ENCODE measurements around the gene ARID1B. TPM values are rescaled to one million over a fixed set of nuclear protein-coding genes. Genes with fewer than 3 reads are reported as not detected.
A peak's percentile ranks its signal among the peaks of the same experiment; 100 is the strongest.

Gene ARID1B
- total RNA-seq, 1 donor from 2014 or later, result 79.1 TPM

- Mint-ChIP-seq H3K4me3 (no peak overlapping the region), H3K4me1 (ENCODE audit: low read depth) (peaks cover 67% of the 10 kb centered on the region), H3K27ac (no peak overlapping the region), H3K27me3 (ENCODE audit: insufficient read depth) (no peaks in the 10 kb centered on the region), H3K36me3 (ENCODE audit: low read depth) (peaks cover 4% of the 10 kb centered on the region), H3K9me3 (no peaks in the 10 kb centered on the region)
- intact Hi-C loops (cut with micrococcal nuclease), result loop anchor here (1.0 kb wide), 1 partner anchor 8 kb away; no protein-coding TSS in a partner anchor
- no peak for DNase-seq (ENCODE audit: low spot score)
Measured at GRCh38 chr6:156848123-156848522, 70.9 kb downstream of the ARID1B start.

GRCh38 chr6:156848533-156848932 is 71.4 kb downstream of the ARID1B start:
- intact Hi-C loops (cut with micrococcal nuclease), result loop anchor here (1.0 kb wide), 1 partner anchor 8 kb away; no protein-coding TSS in a partner anchor
- Mint-ChIP-seq H3K9me3 (no peaks in the 10 kb centered on the region), H3K27ac (no peak overlapping the region), H3K36me3 (ENCODE audit: low read depth) (peaks cover 4% of the 10 kb centered on the region), H3K27me3 (ENCODE audit: insufficient read depth) (no peaks in the 10 kb centered on the region), H3K4me1 (ENCODE audit: low read depth) (peaks cover 63% of the 10 kb centered on the region), H3K4me3 (no peak overlapping the region)
- DNase-seq (ENCODE audit: low spot score), result no peak

- Mint-ChIP-seq H3K9me3 (no peaks in the 10 kb centered on the region), H3K4me3 (no peak overlapping the region), H3K27me3 (ENCODE audit: insufficient read depth) (no peaks in the 10 kb centered on the region), H3K36me3 (ENCODE audit: low read depth) (peaks cover 3% of the 10 kb centered on the region), H3K4me1 (ENCODE audit: low read depth) (peaks cover 54% of the 10 kb centered on the region), H3K27ac (no peak overlapping the region)
- intact Hi-C loops (cut with micrococcal nuclease), result no loop called here
- no peak for DNase-seq (ENCODE audit: low spot score)
Measured at GRCh38 chr6:156849806-156850205, 72.6 kb downstream of the ARID1B start.

GRCh38 chr6:156850353-156850752 is 73.2 kb downstream of the ARID1B start:
- no peaks in the 10 kb centered on the region for H3K27me3 Mint-ChIP-seq (ENCODE audit: insufficient read depth)

GRCh38 chr6:156851454-156851921 is 74.3 kb downstream of the ARID1B start:
- DNase-seq (ENCODE audit: low spot score), result no peak
- Mint-ChIP-seq H3K27me3 (ENCODE audit: insufficient read depth) (no peaks in the 10 kb centered on the region), H3K27ac (no peak overlapping the region), H3K4me3 (no peak overlapping the region), H3K36me3 (ENCODE audit: low read depth) (peaks cover 1% of the 10 kb centered on the region), H3K4me1 (ENCODE audit: low read depth) (peaks cover 53% of the 10 kb centered on the region), H3K9me3 (no peaks in the 10 kb centered on the region)
- intact Hi-C loops (cut with micrococcal nuclease), result no loop called here

More at GRCh38 chr6:156850353-156850752, 73.2 kb downstream of the ARID1B start:
- Mint-ChIP-seq H3K4me1 (ENCODE audit: low read depth) (peaks cover 52% of the 10 kb centered on the region), H3K9me3 (no peaks in the 10 kb centered on the region), H3K27ac (no peak overlapping the region), H3K4me3 (no peak overlapping the region), H3K36me3 (ENCODE audit: low read depth) (peaks cover 3% of the 10 kb centered on the region)
- intact Hi-C loops (cut with micrococcal nuclease), result no loop called here
- DNase-seq (ENCODE audit: low spot score), result no peak

GRCh38 chr6:156852147-156852857 is 75.1 kb downstream of the ARID1B start:
- peaks cover 2% of the 10 kb centered on the region for H3K36me3 Mint-ChIP-seq (ENCODE audit: low read depth)
- DNase-seq (ENCODE audit: low spot score), result no peak
- no peaks in the 10 kb centered on the region for H3K27me3 Mint-ChIP-seq (ENCODE audit: insufficient read depth)
- H3K27ac Mint-ChIP-seq, result no peak overlapping the region
- no peak overlapping the region for H3K4me3 Mint-ChIP-seq
- peaks cover 53% of the 10 kb centered on the region for H3K4me1 Mint-ChIP-seq (ENCODE audit: low read depth)
- H3K9me3 Mint-ChIP-seq, result no peaks in the 10 kb centered on the region
- intact Hi-C loops (cut with micrococcal nuclease), result no loop called here

GRCh38 chr6:156852858-156853216 is 75.7 kb downstream of the ARID1B start:
- DNase-seq (ENCODE audit: low spot score), result no peak
- no peaks in the 10 kb centered on the region for H3K27me3 Mint-ChIP-seq (ENCODE audit: insufficient read depth)
- H3K36me3 Mint-ChIP-seq (ENCODE audit: low read depth), result peaks cover 1% of the 10 kb centered on the region
- no peak overlapping the region for H3K27ac Mint-ChIP-seq
- intact Hi-C loops (cut with micrococcal nuclease), result no loop called here
- H3K9me3 Mint-ChIP-seq, result no peaks in the 10 kb centered on the region
- peaks cover 54% of the 10 kb centered on the region for H3K4me1 Mint-ChIP-seq (ENCODE audit: low read depth)
- no peak overlapping the region for H3K4me3 Mint-ChIP-seq

GRCh38 chr6:156853733-156854132 is 76.6 kb downstream of the ARID1B start:
- Mint-ChIP-seq H3K9me3 (no peaks in the 10 kb centered on the region), H3K27me3 (ENCODE audit: insufficient read depth) (no peaks in the 10 kb centered on the region), H3K4me3 (no peak overlapping the region), H3K36me3 (ENCODE audit: low read depth) (peaks cover 4% of the 10 kb centered on the region), H3K4me1 (ENCODE audit: low read depth) (peaks cover 50% of the 10 kb centered on the region), H3K27ac (peak overlapping the region; percentile 43)
- no peak for DNase-seq (ENCODE audit: low spot score)
- intact Hi-C loops (cut with micrococcal nuclease), result no loop called here

- Mint-ChIP-seq H3K4me1 (ENCODE audit: low read depth) (peaks cover 51% of the 10 kb centered on the region), H3K9me3 (no peaks in the 10 kb centered on the region), H3K4me3 (no peak overlapping the region), H3K36me3 (ENCODE audit: low read depth) (peaks cover 4% of the 10 kb centered on the region), H3K27me3 (ENCODE audit: insufficient read depth) (no peaks in the 10 kb centered on the region), H3K27ac (no peak overlapping the region)
- no peak for DNase-seq (ENCODE audit: low spot score)
- intact Hi-C loops (cut with micrococcal nuclease), result loop anchor here (5.0 kb wide), 2 partner anchors 123 to 1793 kb away; no protein-coding TSS in a partner anchor
Measured at GRCh38 chr6:156854466-156855161, 77.4 kb downstream of the ARID1B start.

- H3K4me1 Mint-ChIP-seq (ENCODE audit: low read depth), result peaks cover 56% of the 10 kb centered on the region
- intact Hi-C loops (cut with micrococcal nuclease), result loop anchor here (1.0 to 5.0 kb wide), 9 partner anchors 75 to 1790 kb away; no protein-coding TSS in a partner anchor
Measured at GRCh38 chr6:156857573-156857972, 80.4 kb downstream of the ARID1B start.

GRCh38 chr6:156859686-156860085 is 82.5 kb downstream of the ARID1B start:
- intact Hi-C loops (cut with micrococcal nuclease), result loop anchor here (5.0 kb wide), 2 partner anchors 118 to 1788 kb away; no protein-coding TSS in a partner anchor
- DNase-seq (ENCODE audit: low spot score), result no peak
- Mint-ChIP-seq H3K4me1 (ENCODE audit: low read depth) (peaks cover 63% of the 10 kb centered on the region), H3K27me3 (ENCODE audit: insufficient read depth) (no peaks in the 10 kb centered on the region), H3K36me3 (ENCODE audit: low read depth) (peaks cover 6% of the 10 kb centered on the region), H3K27ac (no peak overlapping the region), H3K4me3 (no peak overlapping the region), H3K9me3 (no peaks in the 10 kb centered on the region)

More at GRCh38 chr6:156857573-156857972, 80.4 kb downstream of the ARID1B start:
- peak; percentile 11 for DNase-seq (ENCODE audit: low spot score)
- Mint-ChIP-seq H3K27ac (peak overlapping the region; percentile 90), H3K36me3 (ENCODE audit: low read depth) (peaks cover 4% of the 10 kb centered on the region), H3K9me3 (no peaks in the 10 kb centered on the region), H3K4me3 (no peak overlapping the region), H3K27me3 (ENCODE audit: insufficient read depth) (no peaks in the 10 kb centered on the region)

- DNase-seq (ENCODE audit: low spot score), result no peak
- Mint-ChIP-seq H3K27me3 (ENCODE audit: insufficient read depth) (no peaks in the 10 kb centered on the region), H3K36me3 (ENCODE audit: low read depth) (peaks cover 5% of the 10 kb centered on the region), H3K9me3 (no peaks in the 10 kb centered on the region), H3K4me1 (ENCODE audit: low read depth) (peaks cover 62% of the 10 kb centered on the region), H3K27ac (peak overlapping the region; percentile 20), H3K4me3 (no peak overlapping the region)
- intact Hi-C loops (cut with micrococcal nuclease), result no loop called here
Measured at GRCh38 chr6:156862711-156863110, 85.5 kb downstream of the ARID1B start.

GRCh38 chr6:156863504-156863903 is 86.3 kb downstream of the ARID1B start:
- no peaks in the 10 kb centered on the region for H3K9me3 Mint-ChIP-seq
- H3K27me3 Mint-ChIP-seq (ENCODE audit: insufficient read depth), result no peaks in the 10 kb centered on the region
- DNase-seq (ENCODE audit: low spot score), result no peak
- intact Hi-C loops (cut with micrococcal nuclease), result no loop called here
- peak overlapping the region; percentile 7 for H3K27ac Mint-ChIP-seq
- peaks cover 63% of the 10 kb centered on the region for H3K4me1 Mint-ChIP-seq (ENCODE audit: low read depth)
- peaks cover 2% of the 10 kb centered on the region for H3K36me3 Mint-ChIP-seq (ENCODE audit: low read depth)
- H3K4me3 Mint-ChIP-seq, result no peak overlapping the region

Data from activated T-helper 1 cell treated with anti-CD3 and anti-CD28 coated beads, Interleukin-12 subunit alpha, Interleukin-12 subunit beta, Interleukin-2, Interleukin-4 antibody, amounts not matched to agents 30 ng/mL and 10 ng/mL and 1 ng/mL, durations not matched to agents 14 hours and 24 hours and 36 hours (primary cell).